GM21367 (cell line): Measurements from ENCODE around the gene BARHL1.

Experiments
- ATAC-seq: cut with Tn5 transposase; IDR thresholded peaks from one replicate; pipeline ENCODE4 v1.9.1; 2021; ENCODE audit not compliant: unreplicated experiment

The BARHL1 gene

GRCh38 chr9:132610661-132611060 lies 28.3 kb downstream of the BARHL1 start:
- ATAC-seq: no peak

- no peak for ATAC-seq
Measured at GRCh38 chr9:132614324-132614723, 31.9 kb downstream of the BARHL1 start.

GRCh38 chr9:132615774-132616173 lies 33.4 kb downstream of the BARHL1 start:
- no peak for ATAC-seq

GRCh38 chr9:132616725-132617124 lies 34.3 kb downstream of the BARHL1 start:
- ATAC-seq: no peak

GRCh38 chr9:132622159-132622558 lies 39.8 kb downstream of the BARHL1 start:
- no peak for ATAC-seq

GRCh38 chr9:132626285-132626684 lies 43.9 kb downstream of the BARHL1 start:
- ATAC-seq: no peak

GRCh38 chr9:132627106-132627505 lies 44.7 kb downstream of the BARHL1 start:
- ATAC-seq: no peak

GRCh38 chr9:132627594-132627993 lies 45.2 kb downstream of the BARHL1 start:
- no peak for ATAC-seq

- no peak for ATAC-seq
Measured at GRCh38 chr9:132628746-132629145, 46.3 kb downstream of the BARHL1 start.

GRCh38 chr9:132630116-132630515 lies 47.7 kb downstream of the BARHL1 start:
- ATAC-seq: no peak

GRCh38 chr9:132630811-132631210 lies 48.4 kb downstream of the BARHL1 start:
- ATAC-seq: no peak

GRCh38 chr9:132631280-132631679 lies 48.9 kb downstream of the BARHL1 start:
- ATAC-seq: no peak

GRCh38 chr9:132631685-132632084 lies 49.3 kb downstream of the BARHL1 start:
- no peak for ATAC-seq

GRCh38 chr9:132632413-132633129 lies 50.2 kb downstream of the BARHL1 start:
- ATAC-seq: no peak

GRCh38 chr9:132634327-132634726 lies 51.9 kb downstream of the BARHL1 start:
- no peak for ATAC-seq

- no peak for ATAC-seq
Measured at GRCh38 chr9:132637351-132637750, 54.9 kb downstream of the BARHL1 start.

- ATAC-seq: no peak
Measured at GRCh38 chr9:132637801-132638200, 55.4 kb downstream of the BARHL1 start.

- no peak for ATAC-seq
Measured at GRCh38 chr9:132638240-132638639, 55.8 kb downstream of the BARHL1 start.

- ATAC-seq: no peak
Measured at GRCh38 chr9:132639322-132639721, 56.9 kb downstream of the BARHL1 start.
